Liver (tissue), 3 donors: ENCODE results near the gene B3GNT9.
A peak's percentile ranks its signal among the peaks of the same experiment; 100 is the strongest.

Experiments
- ATF3 ChIP-seq: IDR thresholded peaks from 2 replicates; pipeline ENCODE4 v1.6.1; 2016; ENCODE audit warnings: antibody characterized with exemption
- CTCF ChIP-seq: fragments of 150-350 bp; IDR thresholded peaks from 2 replicates; pipeline ENCODE4 v1.5.1; 2017; ENCODE audit warnings: improper control_type of control experiment, low read depth, low read length; ENCODE audit not compliant: missing input control
- EGR1 ChIP-seq, 2 donors: IDR thresholded peaks; 2 replicates each; pipeline ENCODE4 v1.6.1; 2016 to 2018; ENCODE audit warnings: antibody characterized with exemption in 2 of 2, low read depth in 2 of 2
- FOXA1 ChIP-seq: IDR thresholded peaks from 2 replicates; pipeline ENCODE4 v1.6.1; 2016; ENCODE audit warnings: antibody characterized with exemption
- GABPA ChIP-seq, 2 donors: IDR thresholded peaks in 1 of 2; conservative IDR thresholded peaks in 1 of 2; 2 replicates each; pipeline ENCODE4 v1.6.1; 2016; ENCODE audit warnings: antibody characterized with exemption in 2 of 2, mild to moderate bottlenecking in 1 of 2, moderate library complexity in 1 of 2
- HNF4A ChIP-seq, 2 donors: conservative IDR thresholded peaks; 2 replicates each; pipeline ENCODE4 v1.6.1; 2016; ENCODE audit warnings: antibody characterized with exemption in 2 of 2, mild to moderate bottlenecking in 2 of 2
- JUND ChIP-seq, 2 donors: IDR thresholded peaks; 2 replicates each; pipeline ENCODE4 v1.6.1; 2016; ENCODE audit warnings: antibody characterized with exemption in 2 of 2
- MAX ChIP-seq: IDR thresholded peaks from 2 replicates; pipeline ENCODE4 v1.6.1; 2016; ENCODE audit warnings: antibody characterized with exemption
- RAD21 ChIP-seq, 2 donors: IDR thresholded peaks; 2 replicates each; pipeline ENCODE4 v1.6.1; 2016; ENCODE audit warnings: antibody characterized with exemption in 2 of 2, mild to moderate bottlenecking in 2 of 2
- REST ChIP-seq: IDR thresholded peaks from 2 replicates; pipeline ENCODE4 v1.6.1; 2016; ENCODE audit warnings: antibody characterized with exemption, mild to moderate bottlenecking
- RXRA ChIP-seq, 2 donors: IDR thresholded peaks; 2 replicates each; pipeline ENCODE4 v1.6.1; 2017 to 2018; ENCODE audit warnings: antibody characterized with exemption in 2 of 2, mild to moderate bottlenecking in 1 of 2
- SP1 ChIP-seq: IDR thresholded peaks from 2 replicates; pipeline ENCODE4 v1.6.1; 2018; ENCODE audit warnings: antibody characterized with exemption, mild to moderate bottlenecking
- TAF1 ChIP-seq: conservative IDR thresholded peaks from 2 replicates; pipeline ENCODE4 v1.6.1; 2016; ENCODE audit warnings: antibody characterized with exemption, mild to moderate bottlenecking
- YY1 ChIP-seq: IDR thresholded peaks from 2 replicates; pipeline ENCODE4 v1.6.1; 2016; ENCODE audit warnings: antibody characterized with exemption, mild to moderate bottlenecking
- donor health status: healthy.
- donor health status: healthy.

- TF ChIP-seq CTCF: no peak
- TF ChIP-seq REST: no peak
- TF ChIP-seq MAX: no peak
- TF ChIP-seq YY1: no peak
- no peak for TF ChIP-seq RAD21 (IDR thresholded peaks at IDR 0.05)
- no peak for TF ChIP-seq TAF1
- TF ChIP-seq ATF3: no peak
- no peak for TF ChIP-seq EGR1 (IDR thresholded peaks at IDR 0.05; ENCODE audit: low read depth in 2 of 2)
- TF ChIP-seq FOXA1: no peak
- no peak for TF ChIP-seq GABPA (IDR thresholded peaks at IDR 0.05 in 1 of 2, conservative IDR thresholded peaks at IDR 0.05 in 1 of 2)
- no peak for TF ChIP-seq JUND (IDR thresholded peaks at IDR 0.05)
- TF ChIP-seq SP1: peak; percentile 1
- TF ChIP-seq RXRA (IDR thresholded peaks at IDR 0.05): no peak
- no peak for TF ChIP-seq HNF4A (conservative IDR thresholded peaks at IDR 0.05)
These were observed 34.9 kb upstream of the B3GNT9 start for GRCh38 chr16:67185651-67186134.
